GM12878 (cell line): ENCODE measurements around the gene CDC14C. TPM values are rescaled to one million over a fixed set of nuclear protein-coding genes. Genes with fewer than 3 reads are reported as not detected.

Source experiments
- ATAC-seq: fragments of 200-7000 bp; cut with Tn5 transposase; 3 replicates; pipeline ENCODE4 v1.9.1; 2020; ENCODE audit warnings: mild to moderate bottlenecking, moderate library complexity
- BruUV-seq: library from RNA; stranded (reverse); fragments of 400-500 nt; replicated peaks from 2 replicates; lab custom pipeline; 2021; lab: Mats Ljungman, UMichigan
- CTCF ChIA-PET: fragments of 300-600 bp; sonication (Branson Sonifier 250); formaldehyde crosslinking; extraction: SDS; loops from one replicate; lab custom pipeline; 2021; ENCODE audit warnings: inconsistent platforms; lab: Yijun Ruan, JAX
- POLR2A ChIA-PET: fragments of 350-600 bp; formaldehyde crosslinking; extraction: SDS; loops from one replicate; lab custom pipeline; 2021; ENCODE audit warnings: inconsistent platforms; lab: Charles Lee
- RAD21 ChIA-PET: fragments of 300-600 bp; sonication (Branson Sonifier 250); formaldehyde crosslinking; loops from one replicate; lab custom pipeline; 2023; ENCODE audit warnings: antibody characterized with exemption; ENCODE audit not compliant: unreplicated experiment; lab: Charles Lee
- SMC1A ChIA-PET: fragments of 300-600 bp; sonication (Branson Sonifier 250); formaldehyde crosslinking; loops from one replicate; lab custom pipeline; 2023; ENCODE audit not compliant: unreplicated experiment, uncharacterized antibody; lab: Charles Lee
- DNase-seq: peaks from one replicate; pipeline ENCODE4 v3.0.0-alpha.2; 2011; ENCODE audit warnings: low read depth, low spot score
- FAIRE-seq: peaks from 3 replicates; lab custom pipeline; 2011; peaks lifted over from hg19 to GRCh38; lab: Jason Lieb, UNC
- H2AFZ ChIP-seq: 2 replicates; pipeline ENCODE4 v1.6.0; 2011; ENCODE audit warnings: low read depth, low read length, control low read depth; ENCODE audit not compliant: control insufficient read depth
- H3K27ac ChIP-seq: 2 replicates; pipeline ENCODE4 v1.5.1; 2011; ENCODE audit warnings: control low read depth; ENCODE audit not compliant: control insufficient read depth, insufficient read depth
- H3K27me3 ChIP-seq, 2 experiments: replicated peaks in 1 of 2; 2 replicates each; pipeline versions ENCODE4 v1.6.0 to v1.6.1; 2011; ENCODE audit warnings: low read length in 1 of 2; ENCODE audit not compliant: control insufficient read depth in 2 of 2, insufficient read depth in 2 of 2
- H3K36me3 ChIP-seq, 2 experiments: 2 replicates each; pipeline ENCODE4 v1.5.1; 2011; ENCODE audit warnings: low read length in 1 of 2; ENCODE audit not compliant: control insufficient read depth in 2 of 2, insufficient read depth in 2 of 2
- H3K4me1 ChIP-seq: 2 replicates; pipeline ENCODE4 v1.6.1; 2011; ENCODE audit warnings: mild to moderate bottlenecking, low read length, moderate library complexity, mixed read lengths; ENCODE audit not compliant: control insufficient read depth, insufficient read depth
- H3K4me2 ChIP-seq: 2 replicates; pipeline ENCODE4 v1.6.0; 2011; ENCODE audit warnings: control low read depth; ENCODE audit not compliant: control insufficient read depth, insufficient read depth
- H3K4me3 ChIP-seq: fragments of 200-600 bp; sonication (generic); 2 replicates; pipeline ENCODE4 v1.5.1; 2016
- H3K79me2 ChIP-seq: 2 replicates; pipeline ENCODE4 v1.6.0; 2011; ENCODE audit warnings: low read length; ENCODE audit not compliant: control insufficient read depth, insufficient read depth
- H3K9ac ChIP-seq: 2 replicates; pipeline ENCODE4 v1.8.0; 2011; ENCODE audit warnings: low read length, control low read depth, mixed read lengths; ENCODE audit not compliant: control insufficient read depth, insufficient read depth
- H3K9me3 ChIP-seq: replicated peaks from 3 replicates; pipeline ENCODE4 v1.5.1; 2011; ENCODE audit warnings: mild to moderate bottlenecking, low read length; ENCODE audit not compliant: control insufficient read depth, insufficient read depth
- H4K20me1 ChIP-seq: 2 replicates; pipeline ENCODE4 v1.6.0; 2011; ENCODE audit not compliant: control insufficient read depth, insufficient read depth
- ASH2L ChIP-seq: fragments of 300-600, 200-600 bp; sonication (generic); IDR thresholded peaks from 2 replicates; pipeline ENCODE4 v1.6.1; 2017; ENCODE audit warnings: low read depth, mild to moderate bottlenecking, borderline replicate concordance
- EED ChIP-seq: sonication (generic); IDR thresholded peaks from 2 replicates; pipeline ENCODE4 v1.6.1; 2016; ENCODE audit warnings: antibody characterized with exemption, low read depth
- ZNF217 ChIP-seq: fragments of 450-650 bp; IDR thresholded peaks from 2 replicates; pipeline ENCODE4 v1.6.1; 2017; ENCODE audit warnings: antibody characterized with exemption, mild to moderate bottlenecking
- ZNF24 ChIP-seq: fragments of 450-650 bp; IDR thresholded peaks from 2 replicates; pipeline ENCODE4 v1.6.1; 2017; ENCODE audit warnings: antibody characterized with exemption, mild to moderate bottlenecking
- WGBS: methylation state at CpG from one replicate; pipeline ENCODE4 v1.1.6; 2016; ENCODE audit warnings: low lambda C conversion rate; ENCODE audit not compliant: insufficient replicate concordance, insufficient coverage; ENCODE audit errors: missing lambda C conversion rate; 5-methylcytosine and 5-hydroxymethylcytosine counted together
- in situ Hi-C: fragments of 300-500 bp; cut with MboI; formaldehyde crosslinking; loops from 9 replicates; pipeline ENCODE4 v1.14.3; 2018; ENCODE audit warnings: mixed read lengths
- intact Hi-C: fragments of 100-400 bp; cut with micrococcal nuclease; formaldehyde crosslinking; loops from one replicate; pipeline ENCODE4 v1.14.2; 2022; ENCODE audit not compliant: unreplicated experiment
- polyA plus RNA-seq, 11 experiments: library from polyadenylated mRNA; depleted of rRNA in 4 of 11; unstranded in 6 of 11; stranded (reverse) in 5 of 11; fragments of >200 nt; fragmentation: Nextera tagmentation in 4 of 11; fragmentation: Illumina TruSeq in 1 of 11; extraction: Ambion mirVana in 4 of 11; extraction: Trizol in 1 of 11; gene quantifications; 1 replicate in 1 of 11; 2 replicates in 10 of 11; pipeline versions ENCODE4 v1.2.1 to v1.2.3, GENCODE V29; 2011 to 2016; ENCODE audit warnings: inconsistent platforms in 2 of 11, missing spikeins in 2 of 11, low read depth in 1 of 11
- total RNA-seq, 4 experiments: library from RNA; depleted of rRNA in 3 of 4; stranded (reverse); fragments of >200 nt in 3 of 4; fragmentation: Illumina TruSeq in 1 of 4; extraction: Trizol in 1 of 4; gene quantifications; 2 replicates each; pipeline versions ENCODE4 v1.2.1 to v1.2.3, GENCODE V29; 2013 to 2021
- TF ChIP-seq, protein P1 (sequence below): fragments of 150-350 bp; IDR thresholded peaks from 2 replicates; pipeline ENCODE4 v1.6.1; 2016; ENCODE audit warnings: low read depth, low read length
- TF ChIP-seq, protein P2 (sequence below): IDR thresholded peaks from 2 replicates; pipeline ENCODE4 v1.6.1; 2011; ENCODE audit warnings: borderline replicate concordance, low read depth, mild to moderate bottlenecking, moderate library complexity, mixed read lengths, low read length; ENCODE audit not compliant: insufficient read depth; ENCODE audit errors: extremely low read length

Gene CDC14C
- total and polyA plus RNA-seq, 10 of the 15 experiments (the other 5 are each of a cell fraction or from before 2014, with no cell fraction given): 0.03 TPM; not detected in 9

DNA sequence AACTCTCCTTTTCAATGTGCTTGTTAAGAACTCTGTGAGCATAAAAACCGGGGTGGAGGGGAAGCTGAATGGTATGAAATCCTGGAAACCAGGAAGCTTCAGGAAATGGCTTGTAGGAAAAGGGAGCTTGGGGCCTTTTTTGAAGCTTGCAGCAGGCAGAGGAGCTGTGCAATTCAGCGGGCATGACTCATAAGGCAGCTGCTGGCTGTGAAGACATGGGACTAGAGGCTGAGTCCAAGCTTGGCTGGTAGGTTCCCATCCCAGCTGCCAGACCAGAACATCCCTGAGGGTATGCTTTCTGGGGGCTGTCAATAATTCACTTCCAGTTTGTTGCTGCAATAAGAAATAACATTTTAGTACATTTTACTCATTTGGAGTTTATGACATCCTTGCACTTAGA lies 36.8 kb upstream of the CDC14C start:
- 0% methylated on average over 2 of the region's 2 CpGs for WGBS
- H3K4me1 ChIP-seq: no peaks in the 10 kb centered on the region
- no peak for TF ChIP-seq ZNF24
- TF ChIP-seq, protein P1, sequence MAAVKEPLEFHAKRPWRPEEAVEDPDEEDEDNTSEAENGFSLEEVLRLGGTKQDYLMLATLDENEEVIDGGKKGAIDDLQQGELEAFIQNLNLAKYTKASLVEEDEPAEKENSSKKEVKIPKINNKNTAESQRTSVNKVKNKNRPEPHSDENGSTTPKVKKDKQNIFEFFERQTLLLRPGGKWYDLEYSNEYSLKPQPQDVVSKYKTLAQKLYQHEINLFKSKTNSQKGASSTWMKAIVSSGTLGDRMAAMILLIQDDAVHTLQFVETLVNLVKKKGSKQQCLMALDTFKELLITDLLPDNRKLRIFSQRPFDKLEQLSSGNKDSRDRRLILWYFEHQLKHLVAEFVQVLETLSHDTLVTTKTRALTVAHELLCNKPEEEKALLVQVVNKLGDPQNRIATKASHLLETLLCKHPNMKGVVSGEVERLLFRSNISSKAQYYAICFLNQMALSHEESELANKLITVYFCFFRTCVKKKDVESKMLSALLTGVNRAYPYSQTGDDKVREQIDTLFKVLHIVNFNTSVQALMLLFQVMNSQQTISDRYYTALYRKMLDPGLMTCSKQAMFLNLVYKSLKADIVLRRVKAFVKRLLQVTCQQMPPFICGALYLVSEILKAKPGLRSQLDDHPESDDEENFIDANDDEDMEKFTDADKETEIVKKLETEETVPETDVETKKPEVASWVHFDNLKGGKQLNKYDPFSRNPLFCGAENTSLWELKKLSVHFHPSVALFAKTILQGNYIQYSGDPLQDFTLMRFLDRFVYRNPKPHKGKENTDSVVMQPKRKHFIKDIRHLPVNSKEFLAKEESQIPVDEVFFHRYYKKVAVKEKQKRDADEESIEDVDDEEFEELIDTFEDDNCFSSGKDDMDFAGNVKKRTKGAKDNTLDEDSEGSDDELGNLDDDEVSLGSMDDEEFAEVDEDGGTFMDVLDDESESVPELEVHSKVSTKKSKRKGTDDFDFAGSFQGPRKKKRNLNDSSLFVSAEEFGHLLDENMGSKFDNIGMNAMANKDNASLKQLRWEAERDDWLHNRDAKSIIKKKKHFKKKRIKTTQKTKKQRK: no peak
- TF ChIP-seq ZNF217: no peak
- TF ChIP-seq, protein P2, sequence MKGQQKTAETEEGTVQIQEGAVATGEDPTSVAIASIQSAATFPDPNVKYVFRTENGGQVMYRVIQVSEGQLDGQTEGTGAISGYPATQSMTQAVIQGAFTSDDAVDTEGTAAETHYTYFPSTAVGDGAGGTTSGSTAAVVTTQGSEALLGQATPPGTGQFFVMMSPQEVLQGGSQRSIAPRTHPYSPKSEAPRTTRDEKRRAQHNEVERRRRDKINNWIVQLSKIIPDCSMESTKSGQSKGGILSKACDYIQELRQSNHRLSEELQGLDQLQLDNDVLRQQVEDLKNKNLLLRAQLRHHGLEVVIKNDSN: no peak
- TF ChIP-seq ASH2L: no peak
- no peak for TF ChIP-seq EED
- H3K4me2 ChIP-seq: no peak overlapping the region
- H3K79me2 ChIP-seq: no peaks in the 10 kb centered on the region
- H3K9ac ChIP-seq: no peak overlapping the region
- no peak overlapping the region for H3K27ac ChIP-seq
- ChIA-PET CTCF (no interaction called here), RAD21 (no interaction called here), SMC1A (no interaction called here), POLR2A (no interaction called here)
- no peaks in the 10 kb centered on the region for H4K20me1 ChIP-seq
- DNase-seq (no peak), ATAC-seq (no peak), FAIRE-seq (no peak)
- H2AFZ ChIP-seq: no peak overlapping the region
- H3K4me3 ChIP-seq: no peak overlapping the region
- intact Hi-C loops: no loop called here
- no peaks in the 10 kb centered on the region for H3K27me3 ChIP-seq
- H3K36me3 ChIP-seq: no peaks in the 10 kb centered on the region
- in situ Hi-C loops: no loop called here
- no peaks in the 10 kb centered on the region for H3K9me3 ChIP-seq
- no TSS peak for BruUV-seq
